Measurements from ENCODE around the gene AFF2. TPM values are rescaled to one million over a fixed set of nuclear protein-coding genes. Genes with fewer than 3 reads are reported as not detected.

Gene AFF2
- total and polyA plus RNA-seq, 3 donors from 2014 or later, result 4.7 to 28.1 (median 21.3) TPM

GRCh38 chrX:148784856-148785255 lies 284.4 kb downstream of the AFF2 start:
- WGBS, 2 donors, result 90 to 92% methylated on average over 6 to 9 of the region's 9 CpGs
- intact Hi-C loops (cut with DNase I; ENCODE audit: low total_unique reads), result no loop called here

GRCh38 chrX:148785256-148785655 lies 284.8 kb downstream of the AFF2 start:
- Histone ChIP-seq H3K4me1 (no peaks in the 10 kb centered on the region), H3K27ac (no peak overlapping the region), H3K9me3 (no peaks in the 10 kb centered on the region), H3K27me3 (no peaks in the 10 kb centered on the region), H3K36me3 (ENCODE audit: low read depth, missing control alignments) (no peaks in the 10 kb centered on the region), H3K4me3 (no peak overlapping the region)
- WGBS, 2 donors, result 78% methylated on average over 1 of the region's 1 CpG
- intact Hi-C loops (cut with DNase I; ENCODE audit: low total_unique reads), result no loop called here
- TF ChIP-seq, protein P1, sequence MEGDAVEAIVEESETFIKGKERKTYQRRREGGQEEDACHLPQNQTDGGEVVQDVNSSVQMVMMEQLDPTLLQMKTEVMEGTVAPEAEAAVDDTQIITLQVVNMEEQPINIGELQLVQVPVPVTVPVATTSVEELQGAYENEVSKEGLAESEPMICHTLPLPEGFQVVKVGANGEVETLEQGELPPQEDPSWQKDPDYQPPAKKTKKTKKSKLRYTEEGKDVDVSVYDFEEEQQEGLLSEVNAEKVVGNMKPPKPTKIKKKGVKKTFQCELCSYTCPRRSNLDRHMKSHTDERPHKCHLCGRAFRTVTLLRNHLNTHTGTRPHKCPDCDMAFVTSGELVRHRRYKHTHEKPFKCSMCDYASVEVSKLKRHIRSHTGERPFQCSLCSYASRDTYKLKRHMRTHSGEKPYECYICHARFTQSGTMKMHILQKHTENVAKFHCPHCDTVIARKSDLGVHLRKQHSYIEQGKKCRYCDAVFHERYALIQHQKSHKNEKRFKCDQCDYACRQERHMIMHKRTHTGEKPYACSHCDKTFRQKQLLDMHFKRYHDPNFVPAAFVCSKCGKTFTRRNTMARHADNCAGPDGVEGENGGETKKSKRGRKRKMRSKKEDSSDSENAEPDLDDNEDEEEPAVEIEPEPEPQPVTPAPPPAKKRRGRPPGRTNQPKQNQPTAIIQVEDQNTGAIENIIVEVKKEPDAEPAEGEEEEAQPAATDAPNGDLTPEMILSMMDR (IDR thresholded peaks at IDR 0.05), result no peak
- TF ChIP-seq POLR2A (IDR thresholded peaks at IDR 0.05), result no peak
- DNase-seq, result no peak

More at GRCh38 chrX:148784856-148785255, 284.4 kb downstream of the AFF2 start:
- H3K9me3 ChIP-seq, result no peaks in the 10 kb centered on the region
- H3K36me3 ChIP-seq (ENCODE audit: low read depth, missing control alignments), result no peaks in the 10 kb centered on the region
- no peaks in the 10 kb centered on the region for H3K27me3 ChIP-seq
- no peaks in the 10 kb centered on the region for H3K4me1 ChIP-seq
- no peak for DNase-seq
- H3K27ac ChIP-seq, result no peak overlapping the region
- H3K4me3 ChIP-seq, result no peak overlapping the region
- TF ChIP-seq POLR2A (IDR thresholded peaks at IDR 0.05), result no peak
- TF ChIP-seq, protein P1 (IDR thresholded peaks at IDR 0.05), result no peak

- TF ChIP-seq POLR2A (IDR thresholded peaks at IDR 0.05), result no peak
- TF ChIP-seq, protein P1 (IDR thresholded peaks at IDR 0.05), result no peak
- DNase-seq, result no peak
Measured at GRCh38 chrX:148788449-148788848, 288.0 kb downstream of the AFF2 start.

GRCh38 chrX:148794350-148794749 lies 293.9 kb downstream of the AFF2 start:
- H3K27ac ChIP-seq, result no peak overlapping the region
- no peaks in the 10 kb centered on the region for H3K27me3 ChIP-seq
- intact Hi-C loops (cut with DNase I; ENCODE audit: low total_unique reads), result no loop called here
- TF ChIP-seq, protein P1 (IDR thresholded peaks at IDR 0.05), result no peak
- TF ChIP-seq POLR2A (IDR thresholded peaks at IDR 0.05), result no peak
- H3K4me3 ChIP-seq, result no peak overlapping the region
- H3K36me3 ChIP-seq (ENCODE audit: low read depth, missing control alignments), result no peaks in the 10 kb centered on the region
- no peaks in the 10 kb centered on the region for H3K9me3 ChIP-seq
- no peak for DNase-seq
- H3K4me1 ChIP-seq, result no peaks in the 10 kb centered on the region

More at GRCh38 chrX:148788449-148788848, 288.0 kb downstream of the AFF2 start:
- intact Hi-C loops (cut with DNase I; ENCODE audit: low total_unique reads), result no loop called here
- Histone ChIP-seq H3K9me3 (no peaks in the 10 kb centered on the region), H3K4me1 (no peaks in the 10 kb centered on the region), H3K27ac (no peak overlapping the region), H3K4me3 (no peak overlapping the region), H3K27me3 (no peaks in the 10 kb centered on the region), H3K36me3 (ENCODE audit: low read depth, missing control alignments) (no peaks in the 10 kb centered on the region)
- 78 to 83% methylated on average over 4 of the region's 4 CpGs for WGBS, 2 donors

GRCh38 chrX:148804579-148805355 lies 304.4 kb downstream of the AFF2 start:
- H3K4me3 ChIP-seq, result no peak overlapping the region
- H3K36me3 ChIP-seq (ENCODE audit: low read depth, missing control alignments), result no peaks in the 10 kb centered on the region
- H3K27ac ChIP-seq, result no peak overlapping the region
- DNase-seq, result no peak
- no peaks in the 10 kb centered on the region for H3K4me1 ChIP-seq
- no peaks in the 10 kb centered on the region for H3K27me3 ChIP-seq
- WGBS, 2 donors, result 78 to 83% methylated on average over 8 of the region's 8 CpGs
- no peaks in the 10 kb centered on the region for H3K9me3 ChIP-seq
- no peak for TF ChIP-seq POLR2A (IDR thresholded peaks at IDR 0.05)
- TF ChIP-seq, protein P1 (IDR thresholded peaks at IDR 0.05), result no peak
- intact Hi-C loops (cut with DNase I; ENCODE audit: low total_unique reads), result no loop called here

Data from testis (tissue), 3 donors.